ENCODE results near the gene ISOC1.

The ISOC1 gene

DNA sequence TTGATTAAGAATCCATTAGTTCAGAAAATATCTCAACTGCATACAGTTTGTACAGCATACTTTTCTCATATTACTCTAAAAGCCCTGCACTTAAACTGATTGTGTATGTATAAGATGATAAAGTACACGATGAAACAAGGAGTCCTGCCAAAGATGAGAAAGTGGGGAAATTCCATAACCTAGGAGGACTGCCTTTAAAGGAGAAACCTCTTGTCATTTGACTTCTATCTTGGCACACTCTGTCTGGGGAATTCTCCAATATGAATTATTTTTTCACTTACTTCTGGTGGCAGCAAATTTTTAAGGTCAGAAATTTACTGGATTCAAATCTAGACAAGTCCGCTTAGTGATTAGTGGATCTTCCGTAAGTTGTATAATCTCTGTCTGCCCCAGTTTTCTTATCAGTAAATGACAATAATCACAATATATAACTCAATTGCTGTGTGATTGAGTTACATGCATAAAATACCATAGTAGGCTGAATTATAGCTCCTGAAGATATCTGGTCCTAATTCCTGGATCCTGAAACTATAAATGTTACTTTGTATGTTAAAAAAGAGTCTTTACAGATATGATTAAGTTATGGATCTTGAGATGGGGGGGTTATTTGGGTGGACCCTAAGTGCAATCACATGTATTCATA lies 17.0 kb upstream of the ISOC1 start:
- Mint-ChIP-seq H3K27ac (no peak overlapping the region), H3K9me3 (no peaks in the 10 kb centered on the region), H3K4me1 (ENCODE audit: low read depth) (no peaks in the 10 kb centered on the region), H3K36me3 (ENCODE audit: low read depth) (no peaks in the 10 kb centered on the region), H3K4me3 (no peak overlapping the region), H3K27me3 (peaks cover 13% of the 10 kb centered on the region)
- DNase-seq, result no peak

- no peak overlapping the region for H3K27ac Mint-ChIP-seq
- H3K4me3 Mint-ChIP-seq, result no peak overlapping the region
- DNase-seq, result no peak
- H3K9me3 Mint-ChIP-seq, result no peaks in the 10 kb centered on the region
- no peaks in the 10 kb centered on the region for H3K36me3 Mint-ChIP-seq (ENCODE audit: low read depth)
- no peaks in the 10 kb centered on the region for H3K4me1 Mint-ChIP-seq (ENCODE audit: low read depth)
- peaks cover 8% of the 10 kb centered on the region for H3K27me3 Mint-ChIP-seq
Measured at GRCh38 chr5:129078247-129078646, 16.3 kb upstream of the ISOC1 start.

DNA sequence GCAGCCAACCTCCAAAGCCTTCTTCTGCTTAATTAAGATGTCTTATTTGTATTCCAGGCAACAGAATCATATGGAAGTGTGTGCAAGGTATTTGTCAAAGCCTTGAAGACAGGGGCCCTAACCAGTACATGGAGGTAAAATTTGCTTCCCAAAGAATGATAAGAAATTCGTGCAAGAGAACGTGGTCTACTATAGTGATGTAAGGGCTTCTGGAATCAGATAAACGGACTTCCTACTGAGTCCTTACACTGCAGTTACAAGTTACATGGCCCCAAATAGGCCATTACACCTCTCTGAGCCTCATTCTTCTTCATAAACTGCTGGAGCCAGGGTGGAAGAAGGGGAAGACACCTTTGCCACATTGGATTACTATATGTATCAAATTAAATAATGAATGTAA lies 15.9 kb upstream of the ISOC1 start:
- Mint-ChIP-seq H3K27ac (no peak overlapping the region), H3K4me3 (no peak overlapping the region), H3K36me3 (ENCODE audit: low read depth) (no peaks in the 10 kb centered on the region), H3K9me3 (no peaks in the 10 kb centered on the region), H3K27me3 (peaks cover 5% of the 10 kb centered on the region), H3K4me1 (ENCODE audit: low read depth) (no peaks in the 10 kb centered on the region)
- no peak for DNase-seq

DNA sequence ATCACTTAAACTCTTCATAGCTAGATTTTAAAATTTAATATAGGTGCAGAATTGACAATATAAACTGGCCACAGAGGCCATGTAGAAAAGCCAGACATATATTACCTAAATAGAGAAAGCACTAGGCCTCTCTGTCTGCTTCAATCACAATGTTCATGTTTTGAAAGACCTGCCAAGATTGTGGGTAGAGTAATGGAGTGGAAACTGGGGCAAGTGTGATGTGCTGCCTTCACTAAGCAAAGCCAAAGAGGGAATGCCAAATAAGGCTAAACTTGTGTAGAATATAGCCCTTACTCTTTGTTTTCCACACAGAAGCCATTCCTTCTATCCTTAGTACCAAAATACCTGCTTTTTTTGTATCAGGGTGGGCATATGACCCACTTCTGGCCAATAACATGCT lies 15.1 kb upstream of the ISOC1 start:
- Mint-ChIP-seq H3K4me1 (ENCODE audit: low read depth) (no peaks in the 10 kb centered on the region), H3K27ac (no peak overlapping the region), H3K27me3 (peaks cover 5% of the 10 kb centered on the region), H3K9me3 (no peaks in the 10 kb centered on the region), H3K4me3 (no peak overlapping the region), H3K36me3 (ENCODE audit: low read depth) (no peaks in the 10 kb centered on the region)
- no peak for DNase-seq

- no peaks in the 10 kb centered on the region for H3K36me3 Mint-ChIP-seq (ENCODE audit: low read depth)
- H3K9me3 Mint-ChIP-seq, result no peaks in the 10 kb centered on the region
- H3K27ac Mint-ChIP-seq, result no peak overlapping the region
- H3K27me3 Mint-ChIP-seq, result peaks cover 5% of the 10 kb centered on the region
- H3K4me3 Mint-ChIP-seq, result no peak overlapping the region
- DNase-seq, result no peak
- H3K4me1 Mint-ChIP-seq (ENCODE audit: low read depth), result no peaks in the 10 kb centered on the region
Measured at GRCh38 chr5:129080766-129081165, 13.8 kb upstream of the ISOC1 start.

GRCh38 chr5:129082225-129083136 lies 12.1 kb upstream of the ISOC1 start:
- no peak overlapping the region for H3K4me3 Mint-ChIP-seq
- H3K36me3 Mint-ChIP-seq (ENCODE audit: low read depth), result no peaks in the 10 kb centered on the region
- no peak for DNase-seq
- H3K27me3 Mint-ChIP-seq, result peaks cover 9% of the 10 kb centered on the region
- no peaks in the 10 kb centered on the region for H3K9me3 Mint-ChIP-seq
- no peaks in the 10 kb centered on the region for H3K4me1 Mint-ChIP-seq (ENCODE audit: low read depth)
- no peak overlapping the region for H3K27ac Mint-ChIP-seq

DNA sequence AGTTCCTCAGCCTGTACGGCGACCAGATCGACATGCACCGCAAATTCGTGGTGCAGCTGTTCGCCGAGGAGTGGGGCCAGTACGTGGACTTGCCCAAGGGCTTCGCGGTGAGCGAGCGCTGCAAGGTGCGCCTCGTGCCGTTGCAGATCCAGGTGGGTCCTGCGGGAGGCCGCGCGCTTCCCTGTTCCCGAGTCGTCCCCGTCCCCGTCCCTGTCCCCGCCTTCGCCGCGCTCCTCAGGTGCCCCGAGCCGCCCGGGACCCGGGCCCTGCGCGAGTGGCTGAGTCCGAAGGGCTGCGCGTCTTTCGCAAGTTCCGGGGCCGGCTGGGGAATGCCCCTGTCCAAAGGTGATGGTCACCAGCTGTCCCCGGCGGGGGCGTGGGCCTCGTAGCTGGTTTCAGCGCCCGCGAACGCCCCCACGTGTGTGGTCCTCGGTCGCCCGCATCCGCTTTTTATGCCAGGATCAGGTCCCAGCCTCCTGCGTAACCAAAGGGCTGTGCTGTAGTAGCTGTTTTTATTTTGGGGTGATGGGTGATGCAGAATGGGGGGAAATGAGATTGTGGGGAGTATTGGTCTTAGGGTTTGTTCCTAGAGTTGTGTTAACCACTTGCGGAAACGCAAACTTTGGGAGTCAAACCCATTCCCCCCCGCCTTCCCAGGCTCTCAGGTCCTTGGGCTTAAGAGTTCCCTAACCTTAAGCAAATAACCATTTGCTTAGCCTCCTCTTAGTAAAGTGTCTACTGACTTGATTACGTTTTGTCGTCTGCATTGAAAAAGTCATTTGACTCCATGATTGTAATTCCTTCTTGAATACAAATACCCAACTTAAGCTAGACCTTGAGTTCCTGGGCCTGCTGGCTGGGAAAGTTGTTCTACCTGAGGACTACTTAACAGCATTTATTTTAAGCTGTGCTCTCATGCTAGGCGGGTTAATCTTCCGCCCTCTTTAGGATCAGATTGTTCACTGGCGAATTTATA lies 663 bp downstream of the ISOC1 start:
- H3K27ac Mint-ChIP-seq, result peak overlapping the region; percentile 73
- no peak for DNase-seq
- peaks cover 38% of the 10 kb centered on the region for H3K4me1 Mint-ChIP-seq (ENCODE audit: low read depth)
- peaks cover 15% of the 10 kb centered on the region for H3K36me3 Mint-ChIP-seq (ENCODE audit: low read depth)
- peaks cover 7% of the 10 kb centered on the region for H3K27me3 Mint-ChIP-seq
- peak overlapping the region; percentile 86 for H3K4me3 Mint-ChIP-seq
- H3K9me3 Mint-ChIP-seq, result no peaks in the 10 kb centered on the region

DNA sequence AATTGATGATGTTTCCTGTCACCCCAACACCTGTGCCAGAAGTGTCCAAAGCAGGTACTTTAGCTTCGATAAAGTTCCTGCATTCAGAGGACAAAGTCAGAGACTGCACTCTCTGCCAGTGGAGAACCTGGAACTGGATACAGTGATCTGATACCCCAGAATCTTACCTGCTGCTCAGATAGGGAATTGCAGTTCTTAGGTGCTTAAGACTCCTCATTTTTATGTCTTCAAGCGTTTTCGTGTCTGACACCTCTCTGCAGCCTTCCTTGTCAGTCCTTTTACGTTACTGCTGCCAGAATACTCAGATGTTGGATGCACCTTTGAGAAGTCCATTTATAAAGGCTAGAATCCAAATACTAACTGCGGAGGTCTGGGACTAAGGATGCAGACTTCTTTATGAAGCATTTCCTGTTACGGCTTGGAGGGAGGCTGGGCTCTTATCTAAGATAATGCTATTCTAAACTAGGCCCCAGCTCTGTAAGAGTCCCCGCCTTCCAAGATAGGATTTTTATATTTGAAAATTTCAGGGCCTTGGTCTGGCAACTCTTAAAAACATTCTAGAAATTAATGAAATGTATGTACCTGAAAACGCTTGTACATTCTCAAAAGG lies 1.9 kb downstream of the ISOC1 start:
- Mint-ChIP-seq H3K27me3 (peaks cover 7% of the 10 kb centered on the region), H3K4me1 (ENCODE audit: low read depth) (peaks cover 40% of the 10 kb centered on the region), H3K4me3 (peak overlapping the region; percentile 47), H3K36me3 (ENCODE audit: low read depth) (peaks cover 15% of the 10 kb centered on the region), H3K27ac (no peak overlapping the region), H3K9me3 (no peaks in the 10 kb centered on the region)
- DNase-seq, result no peak

- Mint-ChIP-seq H3K27ac (no peak overlapping the region), H3K36me3 (ENCODE audit: low read depth) (peaks cover 15% of the 10 kb centered on the region), H3K4me1 (ENCODE audit: low read depth) (peaks cover 50% of the 10 kb centered on the region), H3K27me3 (peaks cover 4% of the 10 kb centered on the region), H3K9me3 (no peaks in the 10 kb centered on the region), H3K4me3 (no peak overlapping the region)
- DNase-seq, result no peak
Measured at GRCh38 chr5:129097498-129098296, 3.1 kb downstream of the ISOC1 start.

DNA sequence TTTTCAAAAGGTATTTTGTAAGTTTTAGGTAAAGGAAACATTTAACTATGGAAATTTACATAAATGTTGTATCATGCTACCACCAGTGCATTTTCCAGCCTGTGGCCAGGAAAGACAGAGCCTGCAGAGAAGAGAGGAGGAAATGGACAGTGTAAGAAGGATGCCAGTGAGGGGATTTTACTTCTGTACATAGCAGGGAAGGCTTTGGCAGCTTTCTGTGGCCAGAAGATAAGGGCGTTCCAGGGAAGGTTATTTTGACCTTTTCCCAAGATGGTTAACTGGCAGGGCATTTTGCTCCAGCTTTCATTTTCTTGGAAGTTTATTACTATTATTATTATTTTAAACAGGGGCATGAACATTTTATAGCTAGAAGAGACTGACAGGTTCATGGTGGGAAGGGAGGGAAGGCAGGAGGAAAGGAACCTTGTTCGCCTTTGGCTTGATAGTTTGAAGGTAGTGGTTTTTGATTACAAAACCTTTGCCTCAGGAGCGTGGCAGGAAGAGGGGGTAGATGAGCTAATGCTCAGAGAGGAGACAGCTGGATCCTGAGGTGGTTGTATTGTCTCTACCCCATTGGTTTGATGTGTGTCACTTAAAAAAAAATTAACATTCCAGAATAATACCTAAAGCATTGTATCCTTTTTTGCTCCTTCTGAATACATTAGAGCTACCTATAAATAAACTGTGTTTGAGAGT lies 4.1 kb downstream of the ISOC1 start:
- no peaks in the 10 kb centered on the region for H3K9me3 Mint-ChIP-seq
- H3K27ac Mint-ChIP-seq, result no peak overlapping the region
- H3K36me3 Mint-ChIP-seq (ENCODE audit: low read depth), result peaks cover 15% of the 10 kb centered on the region
- H3K27me3 Mint-ChIP-seq, result no peaks in the 10 kb centered on the region
- no peak for DNase-seq
- no peak overlapping the region for H3K4me3 Mint-ChIP-seq
- peaks cover 49% of the 10 kb centered on the region for H3K4me1 Mint-ChIP-seq (ENCODE audit: low read depth)

DNA sequence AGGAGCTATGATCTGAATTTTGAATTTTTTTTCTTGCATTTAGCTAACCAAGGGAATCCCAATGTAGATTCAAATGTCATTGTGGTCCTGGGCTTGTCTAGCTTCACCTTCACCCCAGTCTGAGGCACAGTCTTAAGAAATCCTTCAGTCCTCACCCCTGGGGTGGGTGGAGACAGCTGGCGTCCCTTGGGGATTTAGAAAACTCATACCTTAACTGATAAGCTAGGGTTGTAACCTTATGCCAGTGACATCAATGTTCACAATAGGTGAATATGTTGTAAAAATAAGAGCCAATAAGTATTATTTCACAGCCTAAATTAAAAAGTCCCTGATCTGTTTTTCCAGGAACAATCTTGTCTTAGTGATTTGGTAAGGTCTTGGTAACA lies 4.6 kb downstream of the ISOC1 start:
- peaks cover 47% of the 10 kb centered on the region for H3K4me1 Mint-ChIP-seq (ENCODE audit: low read depth)

DNA sequence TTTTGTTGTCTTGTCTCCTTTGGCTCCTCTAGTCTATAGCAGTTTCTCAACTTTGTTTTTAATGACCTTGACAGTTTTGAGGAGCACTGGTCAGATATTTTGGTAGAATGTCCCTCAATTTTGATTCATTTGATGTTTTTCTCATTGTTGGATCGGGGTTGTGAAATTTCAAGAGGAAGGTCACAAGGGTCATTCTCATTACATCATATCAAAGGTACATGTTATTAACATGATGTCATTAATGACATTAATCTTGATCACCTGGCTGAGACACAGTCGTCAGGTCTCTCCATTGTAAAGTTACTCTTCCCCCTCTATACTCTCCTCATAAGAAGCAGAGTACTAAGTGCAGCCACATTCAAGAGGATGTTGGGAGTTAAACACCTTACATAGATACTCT lies 7.2 kb downstream of the ISOC1 start:
- H3K36me3 Mint-ChIP-seq (ENCODE audit: low read depth), result peaks cover 30% of the 10 kb centered on the region
- H3K4me3 Mint-ChIP-seq, result no peak overlapping the region
- no peak for DNase-seq
- H3K9me3 Mint-ChIP-seq, result no peaks in the 10 kb centered on the region
- no peaks in the 10 kb centered on the region for H3K27me3 Mint-ChIP-seq
- peaks cover 34% of the 10 kb centered on the region for H3K4me1 Mint-ChIP-seq (ENCODE audit: low read depth)
- H3K27ac Mint-ChIP-seq, result no peak overlapping the region

More for the DNA sequence above, 4.6 kb downstream of the ISOC1 start:
- Mint-ChIP-seq H3K27ac (no peak overlapping the region), H3K9me3 (no peaks in the 10 kb centered on the region), H3K4me3 (no peak overlapping the region), H3K27me3 (no peaks in the 10 kb centered on the region), H3K36me3 (ENCODE audit: low read depth) (peaks cover 15% of the 10 kb centered on the region)
- no peak for DNase-seq

- Mint-ChIP-seq H3K4me3 (no peak overlapping the region), H3K27me3 (no peaks in the 10 kb centered on the region), H3K36me3 (ENCODE audit: low read depth) (peaks cover 36% of the 10 kb centered on the region), H3K9me3 (no peaks in the 10 kb centered on the region), H3K27ac (no peak overlapping the region), H3K4me1 (ENCODE audit: low read depth) (peaks cover 21% of the 10 kb centered on the region)
- no peak for DNase-seq
Measured at GRCh38 chr5:129103397-129103796, 8.8 kb downstream of the ISOC1 start.

Measured in activated T-cell treated with anti-CD3 and anti-CD28 coated beads, Interleukin-2, amount 50 U/mL, for 24 hours (primary cell).